ENCODE data around the gene PPID.
"Not testable (repeated sequence)": the region's sequence is repeated elsewhere in the genome, so short reads cannot be mapped to it uniquely, and the experiment has no call there.

Gene PPID

DNA sequence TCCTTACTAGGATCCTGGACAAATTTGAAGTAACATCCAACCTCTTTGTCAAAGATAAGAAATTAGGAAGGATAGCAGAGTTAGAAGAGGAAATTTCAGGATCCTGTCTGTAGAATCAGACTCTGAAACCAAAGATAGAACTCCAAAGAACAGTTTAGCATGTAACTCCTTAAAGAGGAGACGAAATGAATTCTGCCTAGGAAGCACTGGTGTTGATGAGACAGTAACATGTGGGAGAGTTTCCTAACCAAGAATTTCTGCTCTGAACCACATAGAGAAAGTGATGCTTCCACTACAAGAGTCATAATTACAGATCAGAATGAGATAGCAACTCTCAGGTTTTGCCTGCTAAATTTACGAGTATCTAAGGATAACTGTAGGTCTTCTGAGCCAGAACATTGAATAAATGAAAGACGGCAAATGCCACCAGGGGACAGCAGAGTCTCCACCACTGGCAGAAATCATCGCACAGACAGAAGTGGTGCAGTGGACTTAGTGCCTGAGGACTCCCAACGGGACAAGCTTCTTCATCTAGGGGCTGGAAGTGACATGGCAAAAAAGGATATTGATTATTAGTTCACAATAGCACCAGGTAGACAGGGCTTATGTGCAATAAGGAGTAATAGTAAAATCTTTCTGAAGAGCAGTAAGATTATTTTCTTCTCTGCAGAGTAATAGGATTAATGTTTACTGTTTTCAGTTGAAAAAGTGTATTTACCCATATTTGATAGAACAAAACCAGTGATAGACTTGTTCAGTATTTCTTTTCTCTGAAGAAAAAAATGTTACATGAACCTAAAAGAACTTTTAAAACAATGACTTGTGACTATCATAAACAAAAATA lies 6.7 kb upstream of the PPID start:
- peak; percentile 13 for DNase-seq

DNA sequence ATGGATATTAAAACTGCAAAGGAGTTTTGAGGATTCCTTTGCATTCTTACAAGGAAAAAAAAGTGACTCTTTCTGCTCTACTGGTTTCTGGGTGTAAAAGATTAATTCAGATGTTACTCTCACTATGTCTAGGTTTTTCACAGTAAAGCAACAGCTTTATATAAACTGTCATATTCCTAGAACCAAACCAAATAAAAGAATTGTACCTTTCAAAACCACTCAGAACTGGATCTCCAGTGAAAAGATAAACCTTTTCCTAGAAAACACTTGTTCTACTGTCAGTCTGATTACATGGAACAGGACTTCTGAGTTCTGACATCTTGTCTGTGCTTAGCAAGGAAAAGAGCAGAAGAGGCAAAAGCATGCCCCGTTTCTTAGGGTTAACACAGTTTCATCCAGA lies 5.0 kb upstream of the PPID start:
- DNase-seq, result no peak

DNA sequence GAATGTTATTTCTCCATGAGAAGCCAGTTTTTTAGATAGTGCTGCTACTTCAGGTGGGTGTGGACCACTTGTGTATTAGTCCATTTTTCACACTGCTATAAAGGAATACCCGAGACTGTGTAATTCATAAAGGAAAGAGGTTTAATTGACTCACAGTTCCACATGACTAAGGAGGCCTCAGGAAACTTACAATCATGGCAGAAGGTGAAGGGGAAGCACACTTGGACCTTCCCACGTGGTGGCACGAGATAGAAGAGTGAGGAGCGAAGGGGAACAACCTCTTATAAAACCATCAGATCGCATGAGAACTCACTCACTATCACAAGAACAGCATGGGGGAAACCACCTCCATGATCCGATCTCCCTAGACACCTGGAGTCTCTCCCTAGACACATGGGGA lies 3.4 kb upstream of the PPID start:
- no peak for DNase-seq

DNA sequence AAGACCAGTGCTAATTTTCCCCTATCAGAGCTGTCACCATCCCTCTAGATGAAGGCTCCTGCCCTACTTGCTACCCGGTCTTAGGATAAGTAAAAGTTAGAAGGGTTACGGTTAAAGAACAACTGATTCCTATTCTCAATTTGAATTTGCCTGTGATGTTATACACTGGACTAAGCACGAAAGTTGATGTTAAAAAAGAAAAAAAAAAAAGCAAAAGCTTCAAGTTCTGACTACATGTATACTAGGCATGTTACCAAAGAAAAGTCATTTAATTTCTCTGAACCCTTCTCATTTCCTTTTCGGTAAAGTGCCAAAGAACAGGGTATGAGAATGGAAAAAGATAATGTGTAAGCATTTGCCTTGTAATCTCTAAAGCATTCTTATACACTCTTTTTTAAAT lies 1.4 kb upstream of the PPID start:
- no peak for DNase-seq

DNA sequence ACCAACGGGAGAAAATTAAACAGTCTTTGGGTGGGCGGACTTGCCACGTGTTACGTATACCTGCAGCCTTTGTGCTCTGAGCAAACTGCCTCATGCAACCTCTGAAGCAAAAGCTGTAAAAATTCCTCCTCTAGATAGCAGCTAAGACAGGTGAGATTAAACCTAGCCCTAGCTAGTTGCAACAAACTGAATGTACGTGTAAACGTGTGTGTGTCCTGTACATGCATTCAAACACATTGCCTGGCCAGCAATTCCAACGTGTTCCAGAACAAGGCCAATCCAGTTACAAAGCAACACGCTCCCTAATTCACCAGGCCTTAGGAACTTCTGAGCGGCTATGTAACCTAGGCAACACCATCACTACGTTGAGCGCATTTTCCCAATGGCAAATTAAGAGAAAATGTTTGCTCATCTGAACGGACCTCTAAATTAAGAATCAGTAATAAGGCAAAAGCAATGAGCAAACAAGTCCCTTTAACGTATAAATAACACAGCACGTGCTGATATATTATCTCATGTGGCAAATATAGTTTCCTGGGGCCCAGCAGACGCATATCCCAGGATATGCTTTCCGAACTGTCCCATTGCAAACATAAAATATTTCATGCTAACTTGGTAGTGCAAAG lies 792 bp downstream of the PPID start:
- peak; percentile 4 for DNase-seq

DNA sequence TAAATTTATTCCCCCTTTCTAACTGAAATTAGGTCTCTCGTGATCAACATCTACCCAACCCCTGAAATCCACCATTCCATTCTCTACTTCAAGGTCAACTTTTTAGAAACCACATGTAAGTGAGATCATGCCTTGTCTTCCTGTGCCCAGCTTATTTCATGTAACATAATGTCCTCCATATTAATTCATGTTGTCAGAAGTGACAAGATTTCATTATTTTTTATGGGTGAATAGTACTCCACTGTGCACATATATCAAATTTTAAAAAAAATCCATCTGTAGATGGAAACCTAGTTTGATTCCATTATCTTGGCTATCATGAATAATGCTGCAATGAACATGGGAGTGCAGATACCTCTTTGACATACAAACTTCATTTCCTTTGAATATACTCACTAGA lies 1.5 kb downstream of the PPID start:
- DNase-seq, result no peak

DNA sequence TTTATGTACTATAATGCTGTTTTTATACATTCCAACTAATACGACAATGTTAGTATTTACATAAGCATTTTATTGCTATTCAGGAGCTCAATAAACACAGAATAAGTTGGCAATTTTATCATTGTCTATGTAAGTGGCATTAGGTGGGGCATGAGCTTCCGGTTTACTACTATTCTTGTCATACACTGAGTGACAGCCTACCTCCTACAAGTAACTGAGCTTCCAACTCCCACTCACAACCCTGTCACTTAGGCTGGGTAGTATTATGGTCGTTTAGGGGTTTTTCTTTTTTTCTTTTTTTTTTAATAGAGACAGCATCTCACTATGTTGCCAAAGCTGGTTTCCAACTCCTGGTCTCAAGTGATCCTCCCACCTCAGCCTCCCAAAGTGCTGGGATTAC lies 7.4 kb downstream of the PPID start:
- no peak for DNase-seq

DNA sequence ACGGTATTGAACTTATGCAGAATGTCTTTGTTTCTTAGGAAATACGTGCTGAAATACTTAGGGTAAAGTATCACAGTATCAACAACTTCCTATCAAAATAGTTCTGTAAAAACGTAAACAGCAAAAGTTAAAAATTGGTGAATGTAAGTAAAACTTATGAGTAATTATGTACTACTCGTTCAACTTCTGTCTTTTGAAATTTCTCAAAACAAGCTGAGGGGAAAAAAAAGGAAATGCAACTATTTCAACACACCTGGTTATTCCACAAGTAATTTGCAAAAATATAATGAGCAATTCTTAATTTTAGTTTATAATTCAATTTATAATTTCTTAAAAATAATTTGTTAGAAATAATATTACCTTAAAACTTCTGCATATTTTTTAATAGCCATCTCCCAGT lies 8.3 kb downstream of the PPID start:
- DNase-seq, result no peak

DNA sequence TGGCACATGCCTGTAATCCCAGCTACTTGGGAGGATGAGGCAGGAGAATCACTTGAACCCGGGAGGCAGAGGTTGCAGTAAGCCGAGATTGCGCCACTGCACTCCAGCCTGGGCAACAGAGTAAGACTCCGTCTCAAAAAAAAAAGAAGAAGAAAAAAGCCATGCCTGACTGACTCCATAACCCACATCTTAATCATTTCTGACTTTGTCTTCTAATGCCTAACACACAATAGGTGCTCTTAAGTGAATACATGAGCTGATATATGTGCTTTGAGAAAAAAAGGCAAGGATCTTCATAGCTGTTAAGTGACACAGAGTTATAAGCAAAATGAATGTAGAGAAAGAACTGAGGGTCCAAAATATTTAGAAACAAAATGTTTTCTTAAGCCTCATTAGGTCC lies 10.6 kb downstream of the PPID start:
- not testable (repeated sequence) for DNase-seq

DNA sequence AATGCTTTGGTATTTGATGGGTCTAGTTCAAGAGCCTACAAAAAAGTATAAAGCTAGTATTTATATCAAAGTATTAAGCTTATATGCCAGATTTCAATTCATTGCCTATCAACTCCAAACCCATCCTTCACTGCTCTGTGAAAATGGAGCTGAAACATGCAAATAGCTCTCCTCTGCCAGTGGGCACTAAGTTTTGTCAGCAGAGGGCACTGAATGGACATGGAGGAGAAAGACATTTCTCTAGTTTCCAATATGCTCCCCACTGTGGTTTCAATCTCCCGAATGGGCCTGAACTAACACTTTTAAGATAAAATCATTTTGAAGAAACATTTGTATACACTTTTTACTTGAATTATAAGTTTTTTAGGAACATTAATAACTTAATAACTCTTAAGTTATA lies 12.4 kb downstream of the PPID start:
- no peak for DNase-seq

DNA sequence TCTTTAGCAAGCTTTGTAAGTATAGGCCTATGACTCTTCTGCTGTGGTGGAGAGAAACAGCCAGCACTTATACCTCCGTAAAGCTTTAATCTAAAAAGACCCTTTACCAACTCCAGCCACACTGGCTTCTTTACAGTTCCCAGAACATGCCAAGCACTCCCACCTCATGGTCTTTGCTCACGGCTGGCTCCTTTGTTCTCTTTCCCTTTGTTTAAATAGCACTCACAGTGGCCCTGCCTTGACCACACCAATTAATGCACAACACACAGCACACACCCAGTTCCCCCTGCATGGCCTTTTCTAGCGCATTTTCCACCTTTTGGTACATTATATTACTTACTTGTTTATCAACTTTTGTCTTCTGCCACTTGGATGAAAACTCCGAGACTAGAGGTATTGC lies 18.9 kb downstream of the PPID start:
- DNase-seq, result no peak

DNA sequence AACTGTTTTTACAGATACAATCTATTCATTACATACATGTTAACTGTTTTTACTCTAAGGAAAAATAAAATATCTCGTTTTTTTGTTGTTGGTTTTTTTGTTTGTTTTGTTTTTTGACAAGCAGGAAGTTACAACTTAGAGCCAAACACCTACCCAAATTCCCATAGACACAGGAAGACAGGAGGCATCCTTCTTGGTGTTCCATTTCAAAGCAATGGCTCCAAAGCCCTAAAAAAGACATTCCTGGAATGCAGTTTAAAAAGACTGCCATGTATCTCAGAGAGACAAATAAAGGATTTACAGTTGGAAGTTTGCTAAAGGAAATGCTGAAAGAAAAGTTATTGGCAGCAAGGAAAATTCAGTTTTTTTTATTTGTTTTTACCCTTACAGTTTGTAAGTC lies 34.4 kb downstream of the PPID start:
- no peak for DNase-seq

DNA sequence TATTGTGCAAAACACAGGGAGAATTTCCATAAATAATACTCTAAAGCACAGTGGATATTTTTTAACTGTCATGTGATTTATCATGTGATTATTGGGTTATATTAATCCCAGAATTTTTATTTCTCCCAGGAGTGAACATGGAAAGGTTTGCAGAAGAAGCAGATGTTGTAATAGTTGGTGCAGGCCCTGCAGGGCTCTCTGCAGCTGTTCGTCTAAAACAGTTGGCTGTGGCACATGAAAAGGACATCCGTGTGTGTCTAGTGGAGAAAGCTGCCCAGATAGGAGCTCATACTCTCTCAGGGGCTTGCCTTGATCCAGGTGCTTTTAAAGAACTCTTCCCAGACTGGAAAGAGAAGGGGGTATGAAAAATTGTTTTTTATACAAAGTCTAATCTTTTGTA lies 41.1 kb downstream of the PPID start:
- no peak for DNase-seq

DNA sequence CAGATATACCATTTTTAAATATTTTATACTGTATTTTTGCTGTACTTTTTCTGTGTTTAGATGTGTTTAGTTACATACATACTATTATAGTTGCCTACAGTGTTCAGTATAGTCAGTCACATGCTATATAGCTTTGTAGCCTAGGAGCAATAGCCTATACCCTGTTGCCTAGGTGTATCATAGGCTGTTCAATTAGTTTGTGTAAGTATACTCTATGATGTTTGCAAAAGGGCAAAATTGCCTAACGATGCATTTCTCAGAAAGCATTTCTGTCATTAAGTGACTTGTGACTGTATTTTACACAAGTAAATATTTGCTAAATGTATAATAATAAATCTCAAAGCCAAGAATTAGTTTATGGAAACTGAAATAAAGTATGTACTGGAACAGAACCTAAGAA lies 41.6 kb downstream of the PPID start:
- DNase-seq, result no peak

DNA sequence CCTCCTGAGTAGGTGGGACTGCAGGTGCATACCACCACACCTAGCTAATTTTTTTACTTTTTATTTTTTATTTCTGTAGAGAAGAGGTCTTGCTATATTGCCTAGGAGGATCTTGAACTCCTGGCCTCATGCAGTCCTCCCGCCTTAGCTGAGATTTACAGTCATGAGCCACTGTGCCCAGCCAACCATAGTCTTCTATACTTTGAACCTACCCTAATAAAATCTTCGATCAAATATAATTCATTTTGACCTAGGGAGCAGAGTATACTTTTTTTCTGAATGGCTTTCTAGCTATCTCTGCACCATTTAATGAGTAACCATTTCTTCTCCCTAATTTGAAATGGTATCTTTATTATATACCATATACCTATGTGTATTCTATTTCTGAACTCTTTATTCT lies 44.4 kb downstream of the PPID start:
- no peak for DNase-seq

DNA sequence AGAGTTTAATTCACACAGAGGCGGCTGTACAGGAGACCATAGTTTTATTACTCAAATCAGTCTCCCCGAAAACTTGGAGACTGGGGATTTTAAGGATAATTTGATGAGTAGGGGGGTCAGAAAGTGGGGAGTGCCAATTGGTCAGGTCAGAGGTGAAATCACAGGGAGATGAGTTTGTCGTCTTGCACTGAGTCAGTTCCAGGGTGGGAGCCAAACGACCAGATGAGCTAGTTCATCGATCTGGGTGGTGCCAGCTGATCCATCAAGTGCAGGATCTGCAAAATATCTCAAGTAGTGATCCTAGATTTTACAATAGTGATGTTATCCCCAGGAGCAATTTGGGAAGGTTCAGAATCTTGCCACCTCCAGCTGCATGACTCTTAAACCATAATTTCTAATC lies 47.1 kb downstream of the PPID start:
- DNase-seq, result no peak

DNA sequence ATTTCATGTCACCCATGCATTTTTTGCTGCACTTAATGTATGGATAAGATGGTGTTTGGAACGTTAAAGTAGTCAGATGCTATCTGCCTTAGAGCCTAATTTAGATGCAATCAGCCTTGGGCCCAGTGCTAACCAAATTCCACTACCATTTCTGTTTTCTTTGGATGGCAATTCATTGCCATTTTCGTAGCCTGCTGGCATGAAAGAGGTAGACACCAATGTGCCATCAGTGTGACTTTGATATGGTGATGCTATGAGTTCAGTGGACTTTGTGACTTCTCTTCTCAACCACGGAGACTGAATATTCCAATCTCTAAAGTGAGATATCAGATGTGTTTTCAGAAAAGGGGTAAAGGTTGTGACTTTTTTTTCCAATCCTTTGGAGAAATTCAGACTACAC lies 49.6 kb downstream of the PPID start:
- no peak for DNase-seq

DNA sequence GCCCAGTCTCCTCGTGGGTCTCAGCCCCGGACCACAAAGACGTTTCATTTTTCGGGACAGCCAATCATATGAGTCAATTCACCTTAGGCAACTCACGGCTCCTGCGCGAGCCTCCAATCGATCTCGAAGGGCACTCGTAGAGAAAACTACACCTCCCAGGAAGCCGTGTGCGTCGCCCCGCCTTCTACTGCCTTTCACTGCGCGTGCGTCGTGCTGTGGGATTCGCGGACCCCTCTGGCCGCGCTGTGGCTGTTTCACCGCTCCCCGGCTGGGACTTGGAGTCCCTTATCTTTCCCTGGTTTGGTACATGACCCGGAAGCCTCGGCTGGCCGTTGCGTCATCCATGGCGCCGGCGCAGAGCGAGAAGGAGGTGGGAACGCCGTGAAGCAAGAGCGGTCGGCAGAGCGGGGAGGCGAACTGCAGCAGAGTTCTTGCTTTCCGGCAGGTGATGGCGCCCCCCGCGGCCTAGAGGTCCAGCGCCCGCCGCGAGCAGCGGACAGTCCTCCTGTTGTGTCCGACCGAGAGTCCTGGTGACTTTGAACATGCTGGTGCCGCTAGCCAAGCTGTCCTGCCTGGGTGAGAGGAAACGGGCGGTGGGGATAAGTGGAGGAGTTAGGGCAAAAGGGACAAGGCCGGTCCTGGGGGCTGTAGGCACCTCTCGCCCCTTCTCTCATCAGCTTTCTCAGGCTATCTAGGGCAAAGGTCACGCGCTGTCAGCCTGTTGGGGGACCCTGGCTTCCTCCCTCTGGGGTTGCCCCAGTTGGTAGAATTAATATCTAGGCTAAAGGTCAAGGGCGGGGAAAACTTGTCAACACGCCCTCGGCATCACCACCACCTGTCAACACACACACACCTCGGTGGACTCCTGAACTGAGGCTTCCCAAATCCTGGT lies 51.0 kb downstream of the PPID start, which contains the start of gene ETFDH:
Gene ETFDH, plus strand, starts transcription at position 382 of the 892 bp plus-strand sequence. Its CDS starts 161 bp downstream, at position 543.
- DNase-seq, result peak; percentile 97

DNA sequence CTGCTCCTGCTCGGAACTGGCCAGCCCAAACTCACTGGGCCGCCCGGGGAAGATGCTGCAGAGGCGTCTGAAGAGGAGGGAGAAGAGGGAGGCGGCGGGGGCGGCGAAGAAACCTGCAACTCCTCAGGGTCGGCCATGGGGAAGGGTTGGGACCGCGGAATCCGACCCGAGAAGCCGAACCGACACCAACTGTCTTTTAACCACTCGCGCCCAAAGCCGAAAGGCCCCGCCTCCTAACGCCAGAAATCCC lies 51.6 kb downstream of the PPID start, which contains the start of gene C4orf46:
Gene C4orf46, minus strand, starts transcription at position 223 of the 250 bp plus-strand sequence. Its CDS starts 86 bp downstream, at position 137.
- DNase-seq, result no peak

DNA sequence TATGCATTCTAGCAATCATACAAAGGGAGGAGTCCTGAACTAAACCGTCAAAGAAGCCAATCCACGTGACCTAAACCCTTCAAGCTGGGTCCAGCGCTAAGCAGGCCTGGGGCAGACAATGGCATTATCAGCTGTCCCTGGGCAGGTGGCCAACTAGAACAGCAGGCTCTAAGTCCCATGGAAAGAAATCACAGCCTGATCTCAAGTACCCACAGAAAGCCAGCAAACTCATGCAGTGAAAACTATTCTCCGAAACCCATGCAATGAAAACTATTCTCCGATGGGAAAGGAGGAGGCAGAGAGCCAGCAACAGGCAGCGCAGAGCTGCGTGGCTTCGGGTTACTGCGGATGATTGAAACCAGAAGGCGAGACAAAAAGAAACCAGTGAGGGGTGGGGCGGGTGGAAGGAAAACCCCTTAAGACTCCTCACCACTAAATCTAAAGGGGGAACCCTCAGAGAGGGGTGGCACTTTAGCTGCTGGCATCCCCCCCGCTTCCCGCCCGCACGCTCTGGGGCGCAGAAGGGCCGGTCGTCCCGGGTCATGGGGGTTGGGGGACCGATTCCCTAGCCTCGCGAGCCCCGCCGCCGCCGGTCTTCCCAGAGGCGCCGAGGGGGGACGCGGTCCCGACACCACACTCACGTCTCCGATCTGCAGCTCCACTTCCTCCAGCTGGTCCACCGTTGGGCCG lies 52.1 kb downstream of the PPID start:
- DNase-seq, result peak; percentile 47

DNA sequence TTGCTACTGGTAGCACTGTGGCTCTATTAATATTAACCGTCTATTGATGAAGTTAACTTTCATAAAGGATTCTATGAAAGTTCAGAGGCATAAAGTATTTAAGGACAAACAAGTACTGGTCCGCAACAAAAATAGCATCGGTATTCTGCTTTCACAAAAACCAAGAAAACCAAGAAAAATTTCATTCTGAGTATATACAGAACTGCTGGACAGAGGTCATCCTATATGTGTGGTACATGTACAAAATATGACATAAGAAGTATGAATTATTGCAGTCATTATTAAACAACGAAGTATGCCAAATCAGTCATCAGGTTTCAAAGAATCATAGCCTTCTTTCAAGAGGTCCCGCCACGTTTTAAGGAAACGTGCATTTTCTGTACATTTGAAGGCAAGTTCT lies 53.9 kb downstream of the PPID start:
- DNase-seq, result no peak

DNA sequence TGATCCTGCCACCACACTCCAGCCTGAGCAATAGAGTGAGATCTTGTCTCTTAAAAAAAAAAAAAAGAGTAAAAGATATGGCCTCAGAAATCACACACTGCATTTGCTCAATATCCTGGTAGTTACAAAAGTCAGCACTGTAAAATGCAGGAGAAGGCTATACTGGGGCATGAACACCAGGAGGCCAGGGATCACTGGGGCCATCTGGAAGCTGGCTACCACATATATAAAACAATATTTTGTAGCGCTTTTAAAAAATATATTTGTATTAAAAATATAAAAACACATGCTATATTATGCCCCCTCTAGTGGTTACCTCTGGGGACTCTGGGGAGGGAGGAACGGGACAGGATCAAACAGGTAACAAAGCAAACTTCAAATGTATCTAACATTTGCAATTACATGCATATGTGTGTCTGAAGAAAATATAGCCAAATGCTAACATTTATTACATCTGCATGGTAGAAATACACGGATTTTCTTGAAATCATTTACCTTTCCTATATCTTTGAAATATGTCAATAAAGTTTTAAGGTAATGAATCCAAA lies 55.5 kb downstream of the PPID start:
- DNase-seq, result peak; percentile 29

DNA sequence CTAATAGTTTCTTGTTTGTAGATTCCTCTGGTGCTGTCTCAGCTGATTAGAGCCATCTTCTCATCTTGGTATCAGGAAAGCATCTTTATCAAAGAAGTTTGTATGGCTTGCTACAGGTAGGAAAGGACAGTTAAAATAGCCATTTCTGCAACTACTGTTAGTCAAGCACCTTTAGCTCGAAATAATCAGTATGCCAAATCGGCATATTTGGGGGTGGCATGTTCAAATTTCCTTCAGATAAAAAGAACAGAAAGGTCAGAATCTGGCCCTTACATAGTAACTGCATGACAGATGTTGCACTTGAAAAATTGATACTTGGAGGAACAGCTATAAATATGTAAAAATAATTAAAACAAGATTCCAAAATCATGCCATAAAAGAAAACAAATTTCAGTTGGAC lies 56.3 kb downstream of the PPID start:
- DNase-seq, result no peak

Measured in NCI-H510A treated with DMSO at 0.1 percent for 48 hours (cell line).